Upper lobe of right lung (tissue), 1 donor: Measurements from ENCODE around the gene KLHL40. TPM values are rescaled to one million over a fixed set of nuclear protein-coding genes. Genes with fewer than 3 reads are reported as not detected.
A peak's percentile ranks its signal among the peaks of the same experiment; 100 is the strongest.

ENCODE experiments used
- ATAC-seq: fragments of 200-7000 bp; cut with Tn5 transposase; one replicate; pipeline ENCODE4 v1.9.1; 2020; ENCODE audit warnings: mild to moderate bottlenecking, moderate library complexity
- DNase-seq: peaks from one replicate; pipeline ENCODE4 v3.0.0-alpha.2; 2020
- H3K27ac ChIP-seq: fragments of 200-600 bp; one replicate; pipeline ENCODE4 v1.8.0; 2022
- H3K27me3 ChIP-seq: fragments of 200-600 bp; one replicate; pipeline ENCODE4 v1.8.0; 2022; ENCODE audit warnings: mild to moderate bottlenecking
- H3K36me3 ChIP-seq: fragments of 200-600 bp; one replicate; pipeline ENCODE4 v1.8.0; 2022
- H3K4me1 ChIP-seq: fragments of 200-600 bp; one replicate; pipeline ENCODE4 v1.8.0; 2022
- H3K4me3 ChIP-seq: fragments of 200-600 bp; one replicate; pipeline ENCODE4 v1.8.0; 2022; ENCODE audit warnings: mild to moderate bottlenecking
- H3K9me3 ChIP-seq: fragments of 200-600 bp; one replicate; pipeline ENCODE4 v1.8.0; 2022
- intact Hi-C: fragments of 100-400 bp; cut with DNase I; formaldehyde crosslinking; loops from one replicate; pipeline ENCODE4 v1.11.0; 2022
- total RNA-seq: library from RNA; stranded (reverse); fragmentation: NEBNext Ultra II Directional; extraction: Animal tissue kit (Norgen Biotek cat#: 25700); gene quantifications from one replicate; pipeline ENCODE4 v1.2.1, GENCODE V29; 2021
- TF ChIP-seq, protein P1 (sequence below): fragments of 200-600 bp; IDR thresholded peaks from one replicate; pipeline ENCODE4 v1.8.0; 2022; ENCODE audit warnings: antibody characterized with exemption
- donor health status: DM: no; HTN: yes; CAD: no; lungs with severe emphysema.

Gene KLHL40
- total RNA-seq, 1 donor from 2014 or later: not detected

DNA sequence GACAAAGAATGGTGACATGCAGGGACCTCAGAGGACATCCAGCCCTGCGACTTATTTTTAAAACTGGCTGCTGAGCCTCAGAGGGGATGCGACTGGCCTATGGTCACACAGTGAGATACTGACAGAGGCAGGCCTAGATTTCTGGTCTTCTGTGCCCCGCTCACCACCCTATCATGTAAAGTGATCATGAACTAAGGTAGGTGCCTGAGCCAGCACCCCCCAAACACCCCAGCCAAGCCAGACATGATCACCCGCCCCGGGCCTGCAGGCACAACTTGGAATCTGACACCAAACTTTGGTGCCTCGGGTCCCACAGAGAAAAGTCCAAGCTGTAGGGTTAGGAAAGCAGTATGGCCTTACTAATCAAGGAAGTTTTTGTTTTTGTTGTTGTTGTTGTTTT, 51.2 kb downstream of the KLHL40 start:
- H3K27me3 ChIP-seq: no peaks in the 10 kb centered on the region
- no peaks in the 10 kb centered on the region for H3K9me3 ChIP-seq
- H3K4me1 ChIP-seq: no peaks in the 10 kb centered on the region
- ATAC-seq: no peak
- DNase-seq: no peak
- H3K27ac ChIP-seq: no peak overlapping the region
- TF ChIP-seq, protein P1, sequence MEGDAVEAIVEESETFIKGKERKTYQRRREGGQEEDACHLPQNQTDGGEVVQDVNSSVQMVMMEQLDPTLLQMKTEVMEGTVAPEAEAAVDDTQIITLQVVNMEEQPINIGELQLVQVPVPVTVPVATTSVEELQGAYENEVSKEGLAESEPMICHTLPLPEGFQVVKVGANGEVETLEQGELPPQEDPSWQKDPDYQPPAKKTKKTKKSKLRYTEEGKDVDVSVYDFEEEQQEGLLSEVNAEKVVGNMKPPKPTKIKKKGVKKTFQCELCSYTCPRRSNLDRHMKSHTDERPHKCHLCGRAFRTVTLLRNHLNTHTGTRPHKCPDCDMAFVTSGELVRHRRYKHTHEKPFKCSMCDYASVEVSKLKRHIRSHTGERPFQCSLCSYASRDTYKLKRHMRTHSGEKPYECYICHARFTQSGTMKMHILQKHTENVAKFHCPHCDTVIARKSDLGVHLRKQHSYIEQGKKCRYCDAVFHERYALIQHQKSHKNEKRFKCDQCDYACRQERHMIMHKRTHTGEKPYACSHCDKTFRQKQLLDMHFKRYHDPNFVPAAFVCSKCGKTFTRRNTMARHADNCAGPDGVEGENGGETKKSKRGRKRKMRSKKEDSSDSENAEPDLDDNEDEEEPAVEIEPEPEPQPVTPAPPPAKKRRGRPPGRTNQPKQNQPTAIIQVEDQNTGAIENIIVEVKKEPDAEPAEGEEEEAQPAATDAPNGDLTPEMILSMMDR: no peak
- H3K36me3 ChIP-seq: no peaks in the 10 kb centered on the region
- H3K4me3 ChIP-seq: no peak overlapping the region
- intact Hi-C loops: no loop called here

DNA sequence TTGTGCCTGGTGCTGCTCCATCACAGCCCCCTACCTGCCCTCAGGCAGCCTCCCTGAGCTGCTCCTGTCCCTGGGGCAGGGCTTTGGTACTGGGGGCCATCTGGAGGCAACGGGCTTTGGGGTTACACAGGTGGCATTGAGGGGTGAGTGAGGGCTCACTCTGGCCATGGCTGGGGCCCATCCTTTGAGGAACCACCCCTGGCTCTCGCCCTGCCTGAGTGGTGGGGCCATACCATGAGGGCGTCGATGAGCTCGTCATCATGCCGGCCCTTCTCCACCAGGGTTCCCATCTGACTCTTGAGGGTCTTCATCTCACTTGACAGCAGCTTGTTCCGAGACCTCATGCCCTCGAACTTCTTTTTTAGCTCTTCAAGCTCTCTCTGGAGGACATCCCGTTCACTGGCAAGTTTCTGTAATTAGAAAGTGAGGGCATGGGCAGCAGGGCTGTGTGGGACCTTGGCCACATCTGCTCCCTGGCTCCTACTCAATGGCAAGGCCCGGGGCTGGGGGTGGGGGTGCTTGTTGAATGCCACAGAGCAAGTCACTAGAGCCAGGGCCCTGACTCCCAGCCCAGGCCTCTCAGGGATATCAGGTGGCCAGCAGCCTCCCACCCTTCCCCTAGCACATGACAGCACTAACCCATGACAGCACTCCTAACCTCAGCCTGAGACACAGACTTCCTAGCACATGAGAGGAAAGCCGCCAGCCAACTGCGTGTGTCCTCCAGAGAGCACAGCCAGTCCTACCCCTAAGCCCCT, 54.2 kb downstream of the KLHL40 start:
- no peak overlapping the region for H3K4me3 ChIP-seq
- ATAC-seq: peak; percentile 37
- DNase-seq: no peak
- intact Hi-C loops: no loop called here
- H3K27ac ChIP-seq: no peak overlapping the region
- no peaks in the 10 kb centered on the region for H3K9me3 ChIP-seq
- no peaks in the 10 kb centered on the region for H3K36me3 ChIP-seq
- no peaks in the 10 kb centered on the region for H3K27me3 ChIP-seq
- TF ChIP-seq, protein P1: no peak
- no peaks in the 10 kb centered on the region for H3K4me1 ChIP-seq

DNA sequence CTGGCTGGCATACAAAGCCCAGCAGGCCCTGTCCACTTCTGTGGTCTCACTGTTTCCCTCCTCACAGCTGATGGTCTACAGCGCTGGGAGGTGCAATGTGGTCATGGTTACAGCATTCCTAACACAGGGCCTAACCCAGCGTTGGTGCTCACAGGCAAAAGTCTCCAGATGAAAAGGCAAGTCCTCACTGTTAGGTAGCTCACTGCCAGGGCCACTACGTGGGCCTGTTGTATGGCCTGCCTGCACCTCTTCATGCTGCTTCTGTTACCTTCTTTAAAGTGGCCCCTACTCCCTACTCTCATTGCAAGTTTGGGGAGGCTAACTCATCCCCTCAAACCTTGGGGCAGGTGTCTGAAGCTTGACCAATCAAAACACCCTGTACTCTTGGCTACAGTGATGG, 56.5 kb downstream of the KLHL40 start:
- intact Hi-C loops: no loop called here
- Histone ChIP-seq H3K4me3 (no peak overlapping the region), H3K27me3 (no peaks in the 10 kb centered on the region), H3K36me3 (no peaks in the 10 kb centered on the region), H3K4me1 (peaks cover 13% of the 10 kb centered on the region), H3K9me3 (no peaks in the 10 kb centered on the region), H3K27ac (no peak overlapping the region)
- ATAC-seq (no peak), DNase-seq (no peak)
- TF ChIP-seq, protein P1: no peak

Other genes starting within 250 kb of the KLHL40 start
- gene VIPR1, start 182.9 kb upstream of the KLHL40 start, total RNA-seq: 184 TPM
- gene SEC22C, start 103.6 kb upstream of the KLHL40 start, total RNA-seq: 48.6 TPM
- gene SS18L2, start 94.7 kb upstream of the KLHL40 start, total RNA-seq: 22.0 TPM
- 92.1 TPM for gene NKTR, start 84.9 kb upstream of the KLHL40 start, total RNA-seq
- 28.1 TPM for gene ZBTB47, start 31.8 kb upstream of the KLHL40 start, total RNA-seq
- gene HHATL, start 17.3 kb downstream of the KLHL40 start, total RNA-seq: not detected
- 0.87 TPM for gene CCDC13, start 87.7 kb downstream of the KLHL40 start, total RNA-seq
- 79.7 TPM for gene HIGD1A, start 119.0 kb downstream of the KLHL40 start, total RNA-seq
- 5.2 TPM for gene ACKR2, start 123.9 kb downstream of the KLHL40 start, total RNA-seq
- gene CYP8B1, start 190.3 kb downstream of the KLHL40 start, total RNA-seq: not detected
- gene ZNF662, start 220.6 kb downstream of the KLHL40 start, total RNA-seq: 9.6 TPM